GM12878 (cell line): ENCODE results near the gene FFAR2. TPM values are rescaled to one million over a fixed set of nuclear protein-coding genes. Genes with fewer than 3 reads are reported as not detected.
A peak's percentile ranks its signal among the peaks of the same experiment; 100 is the strongest.

Experiments
- ASH2L ChIP-seq: fragments of 300-600, 200-600 bp; sonication (generic); IDR thresholded peaks from 2 replicates; pipeline ENCODE4 v1.6.1; 2017; ENCODE audit warnings: low read depth, mild to moderate bottlenecking, borderline replicate concordance
- ATF7 ChIP-seq: fragments of 450-650 bp; IDR thresholded peaks from 2 replicates; pipeline ENCODE4 v1.6.1; 2016; ENCODE audit warnings: low read depth, mild to moderate bottlenecking
- BMI1 ChIP-seq: fragments of 450-650 bp; IDR thresholded peaks from 2 replicates; pipeline ENCODE4 v1.6.1; 2016; ENCODE audit warnings: mild to moderate bottlenecking, moderate library complexity, borderline replicate concordance
- CEBPB ChIP-seq, 2 experiments: fragments of 150-350 bp in 1 of 2; IDR thresholded peaks; 2 replicates each; pipeline ENCODE4 v1.6.1; 2012 to 2014; ENCODE audit warnings: low read depth in 2 of 2, low read length in 2 of 2, borderline replicate concordance in 1 of 2, inconsistent platforms in 1 of 2
- CHD2 ChIP-seq: IDR thresholded peaks from 2 replicates; pipeline ENCODE4 v1.6.1; 2011; ENCODE audit warnings: low read depth, low read length, improper control_type of control experiment, borderline replicate concordance
- CREB1 ChIP-seq: IDR thresholded peaks from 2 replicates; pipeline ENCODE4 v1.6.1; 2012; ENCODE audit warnings: low read depth, mild to moderate bottlenecking, inconsistent platforms
- DPF2 ChIP-seq: fragments of 450-650 bp; IDR thresholded peaks from 2 replicates; pipeline ENCODE4 v1.6.1; 2017; ENCODE audit warnings: mild to moderate bottlenecking
- ESRRA ChIP-seq: IDR thresholded peaks from 2 replicates; pipeline ENCODE4 v1.6.1; 2012; ENCODE audit warnings: mild to moderate bottlenecking, low read length, improper control_type of control experiment
- EZH2 ChIP-seq: IDR thresholded peaks from 2 replicates; pipeline ENCODE4 v1.6.1; 2012; ENCODE audit warnings: low read depth, mild to moderate bottlenecking, control low read depth, inconsistent platforms, low read length, borderline replicate concordance; ENCODE audit not compliant: control insufficient read depth
- KAT2A ChIP-seq: conservative IDR thresholded peaks from 2 replicates; pipeline ENCODE4 v1.6.1; 2011; ENCODE audit warnings: low read depth, low read length; ENCODE audit not compliant: control insufficient read depth
- MYB ChIP-seq: fragments of 150-350 bp; IDR thresholded peaks from 2 replicates; pipeline ENCODE4 v1.6.1; 2014; ENCODE audit warnings: mild to moderate bottlenecking, low read depth, low read length, borderline replicate concordance
- NR2C1 ChIP-seq: fragments of 450-650 bp; IDR thresholded peaks from 2 replicates; pipeline ENCODE4 v1.6.1; 2017; ENCODE audit warnings: antibody characterized with exemption, mild to moderate bottlenecking, moderate library complexity
- NRF1 ChIP-seq: conservative IDR thresholded peaks from 2 replicates; pipeline ENCODE4 v1.6.1; 2011; ENCODE audit warnings: mild to moderate bottlenecking, low read depth, low read length, improper control_type of control experiment
- PAX8 ChIP-seq: fragments of 450-650 bp; IDR thresholded peaks from 2 replicates; pipeline ENCODE4 v1.6.1; 2017; ENCODE audit warnings: mild to moderate bottlenecking, moderate library complexity
- PML ChIP-seq: IDR thresholded peaks from 2 replicates; pipeline ENCODE4 v1.6.1; 2012; ENCODE audit warnings: low read length, inconsistent platforms
- SMAD1 ChIP-seq: fragments of 450-650 bp; IDR thresholded peaks from 2 replicates; pipeline ENCODE4 v1.6.1; 2018; ENCODE audit warnings: mild to moderate bottlenecking, low read depth; ENCODE audit not compliant: partially characterized antibody
- SRF ChIP-seq, 2 experiments: IDR thresholded peaks; 2 replicates each; pipeline ENCODE4 v1.6.1; 2011; ENCODE audit warnings: low read depth in 2 of 2, low read length in 2 of 2, mild to moderate bottlenecking in 1 of 2, moderate library complexity in 1 of 2
- TBL1XR1 ChIP-seq: IDR thresholded peaks from 2 replicates; pipeline ENCODE4 v1.6.1; 2012; ENCODE audit warnings: low read depth, low read length, improper control_type of control experiment
- ZBED1 ChIP-seq: IDR thresholded peaks from 2 replicates; pipeline ENCODE4 v1.6.1; 2016; ENCODE audit warnings: borderline replicate concordance
- polyA plus RNA-seq, 11 experiments: library from polyadenylated mRNA; depleted of rRNA in 4 of 11; unstranded in 6 of 11; stranded (reverse) in 5 of 11; fragments of >200 nt; fragmentation: Nextera tagmentation in 4 of 11; fragmentation: Illumina TruSeq in 1 of 11; extraction: Ambion mirVana in 4 of 11; extraction: Trizol in 1 of 11; gene quantifications; 1 replicate in 1 of 11; 2 replicates in 10 of 11; pipeline versions ENCODE4 v1.2.1 to v1.2.3, GENCODE V29; 2011 to 2016; ENCODE audit warnings: inconsistent platforms in 2 of 11, missing spikeins in 2 of 11, low read depth in 1 of 11
- total RNA-seq, 4 experiments: library from RNA; depleted of rRNA in 3 of 4; stranded (reverse); fragments of >200 nt in 3 of 4; fragmentation: Illumina TruSeq in 1 of 4; extraction: Trizol in 1 of 4; gene quantifications; 2 replicates each; pipeline versions ENCODE4 v1.2.1 to v1.2.3, GENCODE V29; 2013 to 2021
- TF ChIP-seq, protein P1 (sequence below): fragments of 450-650 bp; formaldehyde crosslinking; IDR thresholded peaks from 2 replicates; pipeline ENCODE4 v1.4.0; 2022; ENCODE audit warnings: mild to moderate bottlenecking, moderate library complexity
- TF ChIP-seq, protein P2 (sequence below): IDR thresholded peaks from 2 replicates; pipeline ENCODE4 v1.6.1; 2012; ENCODE audit warnings: low read depth, low read length, improper control_type of control experiment
- TF ChIP-seq, protein P3 (sequence below): fragments of 450-650 bp; IDR thresholded peaks from 2 replicates; pipeline ENCODE4 v1.6.1; 2017; ENCODE audit warnings: low read depth, mild to moderate bottlenecking, moderate library complexity
- TF ChIP-seq, protein P4 (sequence below): fragments of 450-650 bp; IDR thresholded peaks from 2 replicates; pipeline ENCODE4 v1.6.1; 2018; ENCODE audit warnings: borderline replicate concordance, mild to moderate bottlenecking; ENCODE audit not compliant: partially characterized antibody

The FFAR2 gene
- total and polyA plus RNA-seq, 10 of the 15 experiments (the other 5 are each of a cell fraction or from before 2014, with no cell fraction given) = 0.05 to 4.0 (median 2.1) TPM

DNA sequence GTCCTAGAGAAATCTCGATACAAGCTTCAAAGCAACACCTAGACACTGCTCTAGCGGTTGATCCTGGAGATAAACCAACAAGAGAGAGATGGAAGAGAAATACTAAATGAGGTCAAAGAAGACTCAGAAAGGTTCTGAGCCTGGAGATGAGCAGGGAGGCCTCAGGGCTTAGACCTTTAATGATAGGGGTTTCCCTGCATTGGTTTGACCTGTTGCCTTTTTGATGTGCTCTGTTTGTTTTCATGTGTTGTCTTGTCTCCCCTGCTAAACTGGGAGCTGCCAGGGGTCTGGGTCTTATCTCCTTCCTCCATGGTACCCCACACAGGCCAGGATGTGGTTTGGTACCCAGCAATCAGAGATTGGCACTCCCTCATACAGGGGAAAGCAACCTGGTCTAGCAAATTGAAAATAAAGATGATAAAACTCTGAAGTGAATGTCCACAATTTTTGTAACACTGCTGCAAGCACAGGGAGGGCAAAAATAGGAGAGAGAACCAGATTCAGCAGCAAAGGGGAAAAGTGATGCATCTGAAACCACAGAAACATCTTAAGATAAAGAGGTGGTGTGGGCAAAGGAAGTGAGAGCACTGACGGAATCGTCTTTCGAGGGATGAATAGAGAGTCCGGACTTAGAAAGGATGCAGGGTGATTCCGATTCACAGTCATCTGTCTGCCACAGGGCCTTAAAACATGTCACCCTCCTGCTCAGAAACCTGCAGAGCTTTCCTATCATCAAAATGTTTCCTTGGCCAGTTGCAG, 3.5 kb downstream of the FFAR2 start (continued):
- TF ChIP-seq SRF (IDR thresholded peaks at IDR 0.05; ENCODE audit: low read depth in 2 of 2, low read length in 2 of 2) = no peak
- TF ChIP-seq, protein P1, sequence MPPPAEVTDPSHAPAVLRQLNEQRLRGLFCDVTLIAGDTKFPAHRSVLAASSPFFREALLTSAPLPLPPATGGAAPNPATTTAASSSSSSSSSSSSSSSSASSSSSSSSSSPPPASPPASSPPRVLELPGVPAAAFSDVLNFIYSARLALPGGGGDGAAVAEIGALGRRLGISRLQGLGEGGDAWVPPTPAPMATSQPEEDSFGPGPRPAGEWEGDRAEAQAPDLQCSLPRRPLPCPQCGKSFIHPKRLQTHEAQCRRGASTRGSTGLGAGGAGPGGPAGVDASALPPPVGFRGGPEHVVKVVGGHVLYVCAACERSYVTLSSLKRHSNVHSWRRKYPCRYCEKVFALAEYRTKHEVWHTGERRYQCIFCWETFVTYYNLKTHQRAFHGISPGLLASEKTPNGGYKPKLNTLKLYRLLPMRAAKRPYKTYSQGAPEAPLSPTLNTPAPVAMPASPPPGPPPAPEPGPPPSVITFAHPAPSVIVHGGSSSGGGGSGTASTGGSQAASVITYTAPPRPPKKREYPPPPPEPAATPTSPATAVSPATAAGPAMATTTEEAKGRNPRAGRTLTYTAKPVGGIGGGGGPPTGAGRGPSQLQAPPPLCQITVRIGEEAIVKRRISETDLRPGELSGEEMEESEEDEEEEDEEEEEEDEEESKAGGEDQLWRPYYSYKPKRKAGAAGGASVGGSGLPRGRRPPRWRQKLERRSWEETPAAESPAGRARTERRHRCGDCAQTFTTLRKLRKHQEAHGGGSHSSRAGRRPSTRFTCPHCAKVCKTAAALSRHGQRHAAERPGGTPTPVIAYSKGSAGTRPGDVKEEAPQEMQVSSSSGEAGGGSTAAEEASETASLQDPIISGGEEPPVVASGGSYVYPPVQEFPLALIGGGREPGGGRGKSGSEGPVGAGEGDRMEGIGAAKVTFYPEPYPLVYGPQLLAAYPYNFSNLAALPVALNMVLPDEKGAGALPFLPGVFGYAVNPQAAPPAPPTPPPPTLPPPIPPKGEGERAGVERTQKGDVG = no peak
- TF ChIP-seq ZBED1 = peak; percentile 82; the same call in 1 of the 2 replicates
- no peak; the same call in 1 of the 2 replicates for TF ChIP-seq BMI1
- peak in 1 of 2 experiments; percentile 32; a peak in 1 of 4 replicates for TF ChIP-seq CEBPB (IDR thresholded peaks at IDR 0.05; ENCODE audit: borderline replicate concordance in 1 of 2, low read depth in 2 of 2, low read length in 2 of 2)
- TF ChIP-seq SMAD1 = no peak
- TF ChIP-seq, protein P2, sequence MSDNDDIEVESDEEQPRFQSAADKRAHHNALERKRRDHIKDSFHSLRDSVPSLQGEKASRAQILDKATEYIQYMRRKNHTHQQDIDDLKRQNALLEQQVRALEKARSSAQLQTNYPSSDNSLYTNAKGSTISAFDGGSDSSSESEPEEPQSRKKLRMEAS = no peak
- peak; percentile 60 for TF ChIP-seq CREB1
- TF ChIP-seq EZH2 = no peak
- TF ChIP-seq ASH2L = no peak
- TF ChIP-seq NRF1 = no peak
- no peak for TF ChIP-seq PAX8
- no peak for TF ChIP-seq MYB
- TF ChIP-seq NR2C1 = no peak
- TF ChIP-seq DPF2 = peak; percentile 78; the same call in 1 of the 2 replicates
- TF ChIP-seq, protein P3, sequence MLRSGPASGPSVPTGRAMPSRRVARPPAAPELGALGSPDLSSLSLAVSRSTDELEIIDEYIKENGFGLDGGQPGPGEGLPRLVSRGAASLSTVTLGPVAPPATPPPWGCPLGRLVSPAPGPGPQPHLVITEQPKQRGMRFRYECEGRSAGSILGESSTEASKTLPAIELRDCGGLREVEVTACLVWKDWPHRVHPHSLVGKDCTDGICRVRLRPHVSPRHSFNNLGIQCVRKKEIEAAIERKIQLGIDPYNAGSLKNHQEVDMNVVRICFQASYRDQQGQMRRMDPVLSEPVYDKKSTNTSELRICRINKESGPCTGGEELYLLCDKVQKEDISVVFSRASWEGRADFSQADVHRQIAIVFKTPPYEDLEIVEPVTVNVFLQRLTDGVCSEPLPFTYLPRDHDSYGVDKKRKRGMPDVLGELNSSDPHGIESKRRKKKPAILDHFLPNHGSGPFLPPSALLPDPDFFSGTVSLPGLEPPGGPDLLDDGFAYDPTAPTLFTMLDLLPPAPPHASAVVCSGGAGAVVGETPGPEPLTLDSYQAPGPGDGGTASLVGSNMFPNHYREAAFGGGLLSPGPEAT = peak; percentile 74
- peak; percentile 92 for TF ChIP-seq ATF7
- TF ChIP-seq TBL1XR1 = no peak; the same call in 1 of the 2 replicates
- TF ChIP-seq CHD2 = no peak
- TF ChIP-seq ESRRA = no peak
- TF ChIP-seq KAT2A = no peak
- TF ChIP-seq, protein P4, sequence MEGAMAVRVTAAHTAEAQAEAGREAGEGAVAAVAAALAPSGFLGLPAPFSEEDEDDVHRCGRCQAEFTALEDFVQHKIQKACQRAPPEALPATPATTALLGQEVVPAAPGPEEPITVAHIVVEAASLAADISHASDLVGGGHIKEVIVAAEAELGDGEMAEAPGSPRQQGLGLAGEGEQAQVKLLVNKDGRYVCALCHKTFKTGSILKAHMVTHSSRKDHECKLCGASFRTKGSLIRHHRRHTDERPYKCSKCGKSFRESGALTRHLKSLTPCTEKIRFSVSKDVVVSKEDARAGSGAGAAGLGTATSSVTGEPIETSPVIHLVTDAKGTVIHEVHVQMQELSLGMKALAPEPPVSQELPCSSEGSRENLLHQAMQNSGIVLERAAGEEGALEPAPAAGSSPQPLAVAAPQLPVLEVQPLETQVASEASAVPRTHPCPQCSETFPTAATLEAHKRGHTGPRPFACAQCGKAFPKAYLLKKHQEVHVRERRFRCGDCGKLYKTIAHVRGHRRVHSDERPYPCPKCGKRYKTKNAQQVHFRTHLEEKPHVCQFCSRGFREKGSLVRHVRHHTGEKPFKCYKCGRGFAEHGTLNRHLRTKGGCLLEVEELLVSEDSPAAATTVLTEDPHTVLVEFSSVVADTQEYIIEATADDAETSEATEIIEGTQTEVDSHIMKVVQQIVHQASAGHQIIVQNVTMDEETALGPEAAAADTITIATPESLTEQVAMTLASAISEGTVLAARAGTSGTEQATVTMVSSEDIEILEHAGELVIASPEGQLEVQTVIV = no peak
- TF ChIP-seq PML = no peak
